ENCODE results near the gene APOC3. TPM values are rescaled to one million over a fixed set of nuclear protein-coding genes. Genes with fewer than 3 reads are reported as not detected.

APOC3 gene
- polyA plus RNA-seq, 1 donor (not counting 4 experiments of a cell fraction or from before 2014, with no cell fraction given): not detected

DNA sequence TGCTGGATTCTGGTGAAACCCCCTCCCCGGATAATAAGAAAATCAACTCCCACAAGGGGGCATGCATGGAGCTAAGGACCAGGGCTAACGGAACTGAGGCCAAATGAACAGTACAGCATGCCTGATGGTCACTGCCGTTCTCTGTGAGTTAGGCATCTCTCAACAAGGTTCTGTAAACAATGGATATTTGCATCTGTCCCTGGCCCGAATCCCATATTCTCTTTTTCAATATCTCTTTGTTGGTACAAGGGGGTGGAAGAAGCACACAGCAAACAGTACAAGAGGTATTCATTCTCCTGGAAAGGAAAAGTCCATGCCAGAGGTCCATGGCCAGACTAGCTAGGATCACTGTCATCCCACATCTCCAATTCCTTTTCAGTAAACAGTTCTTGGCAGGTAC, 39.9 kb downstream of the APOC3 start:
- H3K9me1 ChIP-seq (ENCODE audit: control insufficient read depth, extremely low read depth, insufficient read depth, low read length): no peaks in the 10 kb centered on the region
- no peaks in the 10 kb centered on the region for H3K27me3 ChIP-seq (ENCODE audit: control insufficient read depth, extremely low read depth, insufficient read depth, low read length)
- H3K79me2 ChIP-seq (ENCODE audit: control insufficient read depth, insufficient read depth, low read length): no peaks in the 10 kb centered on the region
- TF ChIP-seq, protein P1, sequence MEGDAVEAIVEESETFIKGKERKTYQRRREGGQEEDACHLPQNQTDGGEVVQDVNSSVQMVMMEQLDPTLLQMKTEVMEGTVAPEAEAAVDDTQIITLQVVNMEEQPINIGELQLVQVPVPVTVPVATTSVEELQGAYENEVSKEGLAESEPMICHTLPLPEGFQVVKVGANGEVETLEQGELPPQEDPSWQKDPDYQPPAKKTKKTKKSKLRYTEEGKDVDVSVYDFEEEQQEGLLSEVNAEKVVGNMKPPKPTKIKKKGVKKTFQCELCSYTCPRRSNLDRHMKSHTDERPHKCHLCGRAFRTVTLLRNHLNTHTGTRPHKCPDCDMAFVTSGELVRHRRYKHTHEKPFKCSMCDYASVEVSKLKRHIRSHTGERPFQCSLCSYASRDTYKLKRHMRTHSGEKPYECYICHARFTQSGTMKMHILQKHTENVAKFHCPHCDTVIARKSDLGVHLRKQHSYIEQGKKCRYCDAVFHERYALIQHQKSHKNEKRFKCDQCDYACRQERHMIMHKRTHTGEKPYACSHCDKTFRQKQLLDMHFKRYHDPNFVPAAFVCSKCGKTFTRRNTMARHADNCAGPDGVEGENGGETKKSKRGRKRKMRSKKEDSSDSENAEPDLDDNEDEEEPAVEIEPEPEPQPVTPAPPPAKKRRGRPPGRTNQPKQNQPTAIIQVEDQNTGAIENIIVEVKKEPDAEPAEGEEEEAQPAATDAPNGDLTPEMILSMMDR (optimal IDR thresholded peaks at IDR 0.05 in 1 of 3, IDR thresholded peaks at IDR 0.05 in 1 of 3, conservative IDR thresholded peaks at IDR 0.05 in 1 of 3; ENCODE audit: extremely low read depth in 1 of 3, insufficient read depth in 2 of 3, low read length in 3 of 3): no peak
- no peak for TF ChIP-seq EZH2 (IDR thresholded peaks at IDR 0.05; ENCODE audit: low read length)
- DNase-seq (ENCODE audit: low read depth, low spot score) (no peak), FAIRE-seq (no peak)
- no peaks in the 10 kb centered on the region for H4K20me1 ChIP-seq (ENCODE audit: control insufficient read depth, extremely low read depth, insufficient read depth, low read length)
- no peak overlapping the region for H3K27ac ChIP-seq (ENCODE audit: control insufficient read depth, insufficient read depth, low read length)
- no peaks in the 10 kb centered on the region for H3K9me3 ChIP-seq (ENCODE audit: control insufficient read depth, low read depth, low read length)
- H3K4me1 ChIP-seq (ENCODE audit: control insufficient read depth, extremely low read depth, insufficient read depth, low read length): peaks cover 26% of the 10 kb centered on the region
- no peak overlapping the region for H3K4me3 ChIP-seq (ENCODE audit: control insufficient read depth in 2 of 3, extremely low read depth in 1 of 3, insufficient read depth in 2 of 3, low read depth in 1 of 3, low read length in 3 of 3)
- H3K36me3 ChIP-seq (ENCODE audit: control insufficient read depth in 2 of 2, extremely low read depth in 1 of 2, insufficient read depth in 2 of 2, low read length in 2 of 2): peaks cover 16 to 31% of the 10 kb centered on the region in 2 experiments
- no peak overlapping the region for H3K9ac ChIP-seq (ENCODE audit: control insufficient read depth, extremely low read depth, insufficient read depth, low read length)
- dilution Hi-C loops (cut with MboI; ENCODE audit: extremely low pct_ligation_motif_present, low sequenced_read_pairs): no loop called here
- no peak overlapping the region for H3K4me2 ChIP-seq (ENCODE audit: control insufficient read depth, extremely low read depth, insufficient read depth, low read depth, low read length)
- H2AFZ ChIP-seq (ENCODE audit: control insufficient read depth, low read length): no peak overlapping the region

GRCh38 chr11:116870054-116870453, 40.3 kb downstream of the APOC3 start:
- peaks cover 31% of the 10 kb centered on the region for H3K4me1 ChIP-seq (ENCODE audit: control insufficient read depth, extremely low read depth, insufficient read depth, low read length)
- peaks cover 13 to 32% of the 10 kb centered on the region in 2 experiments for H3K36me3 ChIP-seq (ENCODE audit: control insufficient read depth in 2 of 2, extremely low read depth in 1 of 2, insufficient read depth in 2 of 2, low read length in 2 of 2)
- no peaks in the 10 kb centered on the region for H3K9me3 ChIP-seq (ENCODE audit: control insufficient read depth, low read depth, low read length)
- DNase-seq (ENCODE audit: low read depth, low spot score): no peak
- TF ChIP-seq, protein P1 (optimal IDR thresholded peaks at IDR 0.05 in 1 of 3, IDR thresholded peaks at IDR 0.05 in 1 of 3, conservative IDR thresholded peaks at IDR 0.05 in 1 of 3; ENCODE audit: extremely low read depth in 1 of 3, insufficient read depth in 2 of 3, low read length in 3 of 3): no peak
- TF ChIP-seq EZH2 (IDR thresholded peaks at IDR 0.05; ENCODE audit: low read length): no peak
- H3K9ac ChIP-seq (ENCODE audit: control insufficient read depth, extremely low read depth, insufficient read depth, low read length): no peak overlapping the region
- FAIRE-seq: no peak
- no peaks in the 10 kb centered on the region for H3K9me1 ChIP-seq (ENCODE audit: control insufficient read depth, extremely low read depth, insufficient read depth, low read length)
- H3K4me3 ChIP-seq (ENCODE audit: control insufficient read depth in 2 of 3, extremely low read depth in 1 of 3, insufficient read depth in 2 of 3, low read depth in 1 of 3, low read length in 3 of 3): no peak overlapping the region
- no peaks in the 10 kb centered on the region for H3K79me2 ChIP-seq (ENCODE audit: control insufficient read depth, insufficient read depth, low read length)
- no peak overlapping the region for H2AFZ ChIP-seq (ENCODE audit: control insufficient read depth, low read length)
- H3K27me3 ChIP-seq (ENCODE audit: control insufficient read depth, extremely low read depth, insufficient read depth, low read length): no peaks in the 10 kb centered on the region
- H4K20me1 ChIP-seq (ENCODE audit: control insufficient read depth, extremely low read depth, insufficient read depth, low read length): no peaks in the 10 kb centered on the region
- H3K27ac ChIP-seq (ENCODE audit: control insufficient read depth, insufficient read depth, low read length): peak overlapping the region; percentile 6
- dilution Hi-C loops (cut with MboI; ENCODE audit: extremely low pct_ligation_motif_present, low sequenced_read_pairs): no loop called here
- no peak overlapping the region for H3K4me2 ChIP-seq (ENCODE audit: control insufficient read depth, extremely low read depth, insufficient read depth, low read depth, low read length)

All from keratinocyte (primary cell).